PC-3 (cell line): ENCODE results near the gene PLAC8L1.

Source experiments
- EZH2 ChIP-seq: fragments of 300-600 bp; sonication (generic); IDR thresholded peaks from one replicate; pipeline ENCODE4 v1.6.1; 2017; ENCODE audit warnings: antibody characterized with exemption, mild to moderate bottlenecking, low read length; ENCODE audit not compliant: unreplicated experiment
- EZH2phosphoT487 ChIP-seq: fragments of 300-600 bp; sonication (generic); IDR thresholded peaks from 2 replicates; pipeline ENCODE4 v1.6.1; 2018; ENCODE audit warnings: mild to moderate bottlenecking, antibody characterized with exemption, low read length, borderline replicate concordance
- TF ChIP-seq, protein P1 (sequence below): fragments of 300-600 bp; sonication (generic); conservative IDR thresholded peaks from 2 replicates; pipeline ENCODE4 v1.5.1; 2017; ENCODE audit warnings: antibody characterized with exemption, low read depth, mild to moderate bottlenecking, low read length

DNA sequence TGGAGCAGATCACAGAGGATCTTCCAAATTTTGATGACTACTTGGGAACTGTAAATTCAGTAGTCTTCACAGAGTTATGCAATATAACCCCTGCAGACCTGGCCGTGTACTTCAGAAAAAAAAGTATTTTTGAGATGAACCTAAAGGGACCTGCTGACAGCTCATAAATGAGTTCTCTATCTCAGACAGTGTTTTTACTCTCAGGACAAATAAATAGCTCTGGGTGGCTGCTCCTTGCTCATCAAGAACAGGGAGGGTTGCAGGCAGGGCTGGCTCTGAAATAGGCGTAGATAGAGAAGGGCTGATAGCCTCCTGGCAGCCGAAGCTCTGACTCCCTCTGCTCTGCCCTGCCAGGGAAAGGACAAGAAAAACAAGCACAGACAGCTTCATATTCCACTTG is 64.8 kb downstream of the PLAC8L1 start:
- TF ChIP-seq, protein P1, sequence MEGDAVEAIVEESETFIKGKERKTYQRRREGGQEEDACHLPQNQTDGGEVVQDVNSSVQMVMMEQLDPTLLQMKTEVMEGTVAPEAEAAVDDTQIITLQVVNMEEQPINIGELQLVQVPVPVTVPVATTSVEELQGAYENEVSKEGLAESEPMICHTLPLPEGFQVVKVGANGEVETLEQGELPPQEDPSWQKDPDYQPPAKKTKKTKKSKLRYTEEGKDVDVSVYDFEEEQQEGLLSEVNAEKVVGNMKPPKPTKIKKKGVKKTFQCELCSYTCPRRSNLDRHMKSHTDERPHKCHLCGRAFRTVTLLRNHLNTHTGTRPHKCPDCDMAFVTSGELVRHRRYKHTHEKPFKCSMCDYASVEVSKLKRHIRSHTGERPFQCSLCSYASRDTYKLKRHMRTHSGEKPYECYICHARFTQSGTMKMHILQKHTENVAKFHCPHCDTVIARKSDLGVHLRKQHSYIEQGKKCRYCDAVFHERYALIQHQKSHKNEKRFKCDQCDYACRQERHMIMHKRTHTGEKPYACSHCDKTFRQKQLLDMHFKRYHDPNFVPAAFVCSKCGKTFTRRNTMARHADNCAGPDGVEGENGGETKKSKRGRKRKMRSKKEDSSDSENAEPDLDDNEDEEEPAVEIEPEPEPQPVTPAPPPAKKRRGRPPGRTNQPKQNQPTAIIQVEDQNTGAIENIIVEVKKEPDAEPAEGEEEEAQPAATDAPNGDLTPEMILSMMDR: no peak
- no peak for TF ChIP-seq EZH2phosphoT487
- TF ChIP-seq EZH2: no peak
